CD4-positive, alpha-beta memory T cell (primary cell): Measurements from ENCODE around the gene PSENEN. TPM values are rescaled to one million over a fixed set of nuclear protein-coding genes. Genes with fewer than 3 reads are reported as not detected.

Experiments
- CTCF ChIA-PET: fragments of 350-600 bp; sonication (Branson Sonifier 250); formaldehyde crosslinking; loops from one replicate; lab custom pipeline; 2021; ENCODE audit warnings: inconsistent platforms; ENCODE audit not compliant: partially characterized antibody; lab: Charles Lee
- POLR2A ChIA-PET: fragments of 350-600 bp; sonication (Branson Sonifier 250); formaldehyde crosslinking; loops from one replicate; lab custom pipeline; 2021; ENCODE audit not compliant: partially characterized antibody; lab: Charles Lee
- DNase-seq, 5 donors: peaks; one replicate each; pipeline versions ENCODE4 v3.0.0 to v3.0.0-alpha.2; 2020 to 2022; ENCODE audit warnings: mixed read lengths in 1 of 5
- H3K27ac ChIP-seq: one replicate; pipeline ENCODE4 v1.7.0; 2013; ENCODE audit warnings: low read depth, low read length
- H3K27me3 ChIP-seq: 2 replicates; pipeline ENCODE4 v1.7.0; 2013; ENCODE audit warnings: mild to moderate bottlenecking, low read length, moderate library complexity; ENCODE audit not compliant: insufficient read depth
- H3K36me3 ChIP-seq: 2 replicates; pipeline ENCODE4 v1.7.0; 2013; ENCODE audit warnings: mild to moderate bottlenecking, low read length, moderate library complexity; ENCODE audit not compliant: insufficient read depth
- H3K4me1 ChIP-seq: 2 replicates; pipeline ENCODE4 v1.7.0; 2013; ENCODE audit warnings: mild to moderate bottlenecking, low read length, moderate library complexity; ENCODE audit not compliant: insufficient read depth
- H3K4me3 ChIP-seq, 2 donors: one replicate each; pipeline ENCODE4 v1.7.0; 2013; ENCODE audit warnings: low read length in 2 of 2, mild to moderate bottlenecking in 1 of 2
- H3K9me3 ChIP-seq, 2 donors: one replicate each; pipeline ENCODE4 v1.7.0; 2013; ENCODE audit warnings: low read length in 2 of 2, control low read depth in 1 of 2; ENCODE audit not compliant: control insufficient read depth in 1 of 2
- H3K27ac Mint-ChIP-seq, 7 donors: one replicate each; pipeline ENCODE4 v1.8.0; 2020 to 2021; ENCODE audit warnings: mixed read lengths in 7 of 7, mild to moderate bottlenecking in 6 of 7, inconsistent platforms in 3 of 7, moderate library complexity in 3 of 7
- H3K27me3 Mint-ChIP-seq, 2 donors: one replicate each; pipeline ENCODE4 v1.8.0; 2020 to 2021; ENCODE audit warnings: mixed read lengths in 2 of 2
- H3K36me3 Mint-ChIP-seq, 2 donors: one replicate each; pipeline ENCODE4 v1.8.0; 2020 to 2021; ENCODE audit warnings: mixed read lengths in 2 of 2, inconsistent platforms in 1 of 2, mild to moderate bottlenecking in 1 of 2
- H3K4me1 Mint-ChIP-seq, 4 donors: one replicate each; pipeline ENCODE4 v1.8.0; 2020 to 2021; ENCODE audit warnings: mixed read lengths in 4 of 4, mild to moderate bottlenecking in 1 of 4
- H3K4me3 Mint-ChIP-seq, 8 donors: one replicate each; pipeline ENCODE4 v1.8.0; 2020 to 2021; ENCODE audit warnings: mixed read lengths in 8 of 8, mild to moderate bottlenecking in 7 of 8, moderate library complexity in 6 of 8, inconsistent platforms in 3 of 8
- H3K9me3 Mint-ChIP-seq, 8 donors: one replicate each; pipeline ENCODE4 v1.8.0; 2020 to 2021; ENCODE audit warnings: mixed read lengths in 8 of 8, mild to moderate bottlenecking in 5 of 8, inconsistent platforms in 3 of 8, moderate library complexity in 1 of 8
- intact Hi-C: fragments of 100-400 bp; cut with micrococcal nuclease; formaldehyde crosslinking; loops from one replicate; pipeline ENCODE4 v1.15.1; 2023
- polyA plus RNA-seq, 2 donors: library from polyadenylated mRNA; unstranded; fragments of 300-500 nt; fragmentation: Illumina TruSeq; gene quantifications; one replicate each; pipeline ENCODE4 v1.2.3, GENCODE V29; 2021
- total RNA-seq, 2 experiments: library from RNA; stranded (reverse); gene quantifications; one replicate each; pipeline ENCODE4 v1.2.3, GENCODE V29; 2021

Gene PSENEN
- total and polyA plus RNA-seq, 4 experiments from 2014 or later = 27.2 to 89.9 (median 55.9) TPM

GRCh38 chr19:35775298-35776101 is 30.0 kb downstream of the PSENEN start, which contains the start of gene ARHGAP33:
Gene ARHGAP33, plus strand, starts transcription at chr19:35775564. Its CDS starts 95 bp downstream, at chr19:35775659.
- no peaks in the 10 kb centered on the region for H3K27me3 ChIP-seq
- no peak within 1 kb of the TSS for H3K27ac ChIP-seq
- DNase-seq = peak; percentile 97 to 98 (median 98)
- no peaks in the 10 kb centered on the region for H3K9me3 Mint-ChIP-seq
- H3K27me3 Mint-ChIP-seq = no peaks in the 10 kb centered on the region
- no peaks in the 10 kb centered on the region for H3K36me3 ChIP-seq
- H3K4me1 ChIP-seq = peaks cover 15% of the 10 kb centered on the region
- peaks cover 11 to 37% (median 20%) of the 10 kb centered on the region in 4 donors for H3K4me1 Mint-ChIP-seq
- H3K4me3 Mint-ChIP-seq = peak within 1 kb of the TSS; percentile 79 to 95 (median 87)
- H3K9me3 ChIP-seq = no peaks in the 10 kb centered on the region
- peaks cover 0 to 11% of the 10 kb centered on the region in 2 donors for H3K36me3 Mint-ChIP-seq
- intact Hi-C loops = loop anchor here (1.0 to 2.0 kb wide), 5 partner anchors 17 to 82 kb away; partner anchors contain the start of genes LIN37, PROSER3, PSENEN and U2AF1L4
- peak within 1 kb of the TSS; percentile 46 to 87 (median 72) for H3K27ac Mint-ChIP-seq
- ChIA-PET POLR2A (no interaction called here), CTCF (no interaction called here)
- peak within 1 kb of the TSS; percentile 21 to 65 for H3K4me3 ChIP-seq

DNA sequence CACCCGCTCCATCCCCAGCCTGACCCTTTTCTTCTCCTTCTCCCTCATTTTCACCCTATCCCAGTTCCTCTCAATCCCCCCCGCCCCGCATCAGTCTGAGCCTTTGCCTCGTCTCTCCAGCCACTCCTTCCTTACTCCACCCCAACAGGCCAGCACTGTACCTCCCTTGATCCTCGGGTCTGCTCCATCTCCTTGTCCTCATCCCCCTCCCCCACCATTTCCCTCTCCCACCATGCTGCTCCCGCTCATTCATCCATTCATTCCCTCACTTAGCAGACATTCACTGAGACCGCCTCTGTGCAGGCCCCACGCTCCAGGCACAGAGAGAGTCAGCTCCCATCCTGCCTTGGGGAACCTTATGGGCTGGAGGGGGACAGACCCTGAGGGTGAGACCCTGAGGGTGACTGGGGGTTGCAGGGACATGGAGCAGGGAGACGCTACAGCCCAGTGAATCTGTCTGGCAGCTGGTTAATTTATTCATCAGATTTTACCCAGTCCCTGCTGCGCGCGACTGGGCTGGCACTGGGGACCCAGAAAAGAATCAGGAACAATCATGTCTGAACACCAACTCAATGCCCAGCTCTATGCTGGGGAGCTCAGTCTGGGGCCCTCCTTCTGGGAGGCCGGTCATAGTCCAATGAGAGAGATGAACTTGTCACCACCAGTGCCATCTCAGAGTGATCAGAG is 30.8 kb downstream of the PSENEN start:
- POLR2A ChIA-PET = interaction anchor here (0.7 kb wide), 1 partner anchor 31 kb away, joined by 3 read pairs; the partner anchor contains the start of genes PSENEN and U2AF1L4
- H3K4me3 Mint-ChIP-seq = peak overlapping the region; percentile 66 to 80 (median 75)
- H3K9me3 Mint-ChIP-seq = no peaks in the 10 kb centered on the region
- intact Hi-C loops = no loop called here
- CTCF ChIA-PET = interaction anchor here (1.1 kb wide), 1 partner anchor 84 kb away, joined by 4 read pairs; no protein-coding TSS in a partner anchor
- H3K27me3 Mint-ChIP-seq = no peaks in the 10 kb centered on the region
- H3K27ac Mint-ChIP-seq = peak overlapping the region in 4 of 7 donors; percentile 39 to 78 (median 64)
- H3K27ac ChIP-seq = no peak overlapping the region
- H3K4me1 ChIP-seq = peaks cover 15% of the 10 kb centered on the region
- no peaks in the 10 kb centered on the region for H3K27me3 ChIP-seq
- H3K4me1 Mint-ChIP-seq = peaks cover 11 to 37% (median 20%) of the 10 kb centered on the region in 4 donors
- no peak for DNase-seq
- no peaks in the 10 kb centered on the region for H3K9me3 ChIP-seq
- H3K36me3 ChIP-seq = peaks cover 2% of the 10 kb centered on the region
- H3K4me3 ChIP-seq = peak overlapping the region in 1 of 2 donors; percentile 21
- peaks cover 0 to 13% of the 10 kb centered on the region in 2 donors for H3K36me3 Mint-ChIP-seq

GRCh38 chr19:35777086-35777841 is 31.8 kb downstream of the PSENEN start:
- Mint-ChIP-seq H3K36me3 (peaks cover 0 to 19% of the 10 kb centered on the region in 2 donors), H3K9me3 (no peaks in the 10 kb centered on the region), H3K4me3 (peak overlapping the region; percentile 29 to 80 (median 62)), H3K27ac (peak overlapping the region in 3 of 7 donors; percentile 2 to 48 (median 39)), H3K4me1 (peaks cover 11 to 37% (median 20%) of the 10 kb centered on the region in 4 donors), H3K27me3 (no peaks in the 10 kb centered on the region)
- DNase-seq = peak in 1 of 5 donors; percentile 5
- Histone ChIP-seq H3K27ac (no peak overlapping the region), H3K27me3 (no peaks in the 10 kb centered on the region), H3K36me3 (peaks cover 8% of the 10 kb centered on the region), H3K4me1 (peaks cover 15% of the 10 kb centered on the region), H3K9me3 (no peaks in the 10 kb centered on the region), H3K4me3 (no peak overlapping the region)
- intact Hi-C loops = no loop called here
- POLR2A ChIA-PET = interaction anchor here (0.7 to 1.4 kb wide), 2 partner anchors 32 to 37 kb away, joined by 3 read pairs; partner anchors contain the start of genes PSENEN and U2AF1L4
- CTCF ChIA-PET = interaction anchor here (1.1 kb wide), 1 partner anchor 85 kb away, joined by 4 read pairs; no protein-coding TSS in a partner anchor

GRCh38 chr19:35777961-35778360 is 32.5 kb downstream of the PSENEN start:
- H3K27ac ChIP-seq = no peak overlapping the region
- POLR2A ChIA-PET = interaction anchor here (1.4 kb wide), 1 partner anchor 38 kb away, joined by 3 read pairs; no protein-coding TSS in a partner anchor
- Mint-ChIP-seq H3K9me3 (no peaks in the 10 kb centered on the region), H3K4me1 (peaks cover 11 to 36% (median 20%) of the 10 kb centered on the region in 4 donors), H3K36me3 (peaks cover 3 to 21% of the 10 kb centered on the region in 2 donors), H3K27ac (peak overlapping the region in 1 of 7 donors; percentile 80), H3K27me3 (no peaks in the 10 kb centered on the region), H3K4me3 (peak overlapping the region in 5 of 8 donors; percentile 15 to 54 (median 35))
- peaks cover 8% of the 10 kb centered on the region for H3K36me3 ChIP-seq
- peaks cover 15% of the 10 kb centered on the region for H3K4me1 ChIP-seq
- no peak for DNase-seq
- intact Hi-C loops = no loop called here
- H3K9me3 ChIP-seq = no peaks in the 10 kb centered on the region
- no peak overlapping the region for H3K4me3 ChIP-seq
- no peaks in the 10 kb centered on the region for H3K27me3 ChIP-seq
- CTCF ChIA-PET = no interaction called here

DNA sequence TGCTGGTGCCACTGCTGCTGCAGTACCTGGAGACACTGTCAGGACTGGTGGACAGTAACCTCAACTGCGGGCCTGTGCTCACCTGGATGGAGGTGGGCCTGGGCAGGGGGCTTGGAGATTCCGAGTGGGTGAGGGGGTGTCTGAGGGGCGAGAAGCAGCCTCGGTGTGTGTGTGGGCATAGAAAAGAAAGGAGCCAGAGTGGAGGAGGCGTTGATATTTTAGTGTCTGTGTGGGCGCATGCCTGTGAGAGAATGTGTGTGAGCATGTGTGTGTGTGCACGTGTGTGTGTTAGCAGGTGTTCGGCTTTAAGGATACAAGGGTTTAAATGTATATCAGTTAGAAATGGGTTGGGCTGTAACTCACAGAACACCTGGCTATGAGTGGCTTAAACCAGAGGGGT is 33.6 kb downstream of the PSENEN start:
- Mint-ChIP-seq H3K27ac (no peak overlapping the region), H3K27me3 (no peaks in the 10 kb centered on the region), H3K4me3 (no peak overlapping the region), H3K4me1 (peaks cover 11 to 33% (median 21%) of the 10 kb centered on the region in 4 donors), H3K9me3 (no peaks in the 10 kb centered on the region), H3K36me3 (peaks cover 7 to 24% of the 10 kb centered on the region in 2 donors)
- Histone ChIP-seq H3K4me3 (no peak overlapping the region), H3K9me3 (no peaks in the 10 kb centered on the region), H3K4me1 (peaks cover 15% of the 10 kb centered on the region), H3K27me3 (no peaks in the 10 kb centered on the region), H3K36me3 (peaks cover 8% of the 10 kb centered on the region), H3K27ac (no peak overlapping the region)
- DNase-seq = no peak
- POLR2A ChIA-PET = no interaction called here
- intact Hi-C loops = no loop called here
- CTCF ChIA-PET = no interaction called here

GRCh38 chr19:35780058-35780457 is 34.6 kb downstream of the PSENEN start:
- ChIA-PET POLR2A (no interaction called here), CTCF (no interaction called here)
- peaks cover 8% of the 10 kb centered on the region for H3K36me3 ChIP-seq
- H3K9me3 ChIP-seq = no peaks in the 10 kb centered on the region
- no peaks in the 10 kb centered on the region for H3K27me3 ChIP-seq
- peaks cover 7 to 24% of the 10 kb centered on the region in 2 donors for H3K36me3 Mint-ChIP-seq
- no peak overlapping the region for H3K4me3 Mint-ChIP-seq
- H3K27ac Mint-ChIP-seq = no peak overlapping the region
- peaks cover 8% of the 10 kb centered on the region for H3K4me1 ChIP-seq
- no peak for DNase-seq
- peaks cover 8 to 23% (median 13%) of the 10 kb centered on the region in 4 donors for H3K4me1 Mint-ChIP-seq
- intact Hi-C loops = no loop called here
- no peaks in the 10 kb centered on the region for H3K27me3 Mint-ChIP-seq
- H3K4me3 ChIP-seq = no peak overlapping the region
- H3K27ac ChIP-seq = no peak overlapping the region
- H3K9me3 Mint-ChIP-seq = no peaks in the 10 kb centered on the region
